Parathyroid adenoma (tissue), 2 donors: Measurements from ENCODE around the gene MYO1A.
"Not testable (repeated sequence)": the region's sequence is repeated elsewhere in the genome, so short reads cannot be mapped to it uniquely, and the experiment has no call there.

Experiments
- H2AFZ ChIP-seq: fragments of 300-600 bp; sonication (generic); one replicate; pipeline ENCODE4 v1.7.0; 2017; ENCODE audit warnings: antibody characterized with exemption, mild to moderate bottlenecking
- H3K27ac ChIP-seq: fragments of 300-600 bp; sonication (generic); one replicate; pipeline ENCODE4 v1.7.0; 2017
- H3K27me3 ChIP-seq: fragments of 300-600 bp; sonication (generic); one replicate; pipeline ENCODE4 v1.7.0; 2017; ENCODE audit warnings: low read length; ENCODE audit not compliant: control insufficient read depth, insufficient read depth
- H3K36me3 ChIP-seq: fragments of 300-600 bp; sonication (generic); one replicate; pipeline ENCODE4 v1.7.0; 2017; ENCODE audit warnings: low read length; ENCODE audit not compliant: control insufficient read depth, insufficient read depth
- H3K4me1 ChIP-seq: fragments of 300-600 bp; sonication (generic); one replicate; pipeline ENCODE4 v1.7.0; 2017; ENCODE audit warnings: control low read depth
- H3K4me2 ChIP-seq: fragments of 300-600 bp; sonication (generic); one replicate; pipeline ENCODE4 v1.7.0; 2017; ENCODE audit warnings: low read length
- H3K4me3 ChIP-seq: fragments of 300-600 bp; sonication (generic); one replicate; pipeline ENCODE4 v1.7.0; 2017; ENCODE audit warnings: low read depth, low read length
- H3K79me2 ChIP-seq: fragments of 300-600 bp; sonication (generic); one replicate; pipeline ENCODE4 v1.7.0; 2017; ENCODE audit warnings: control low read depth
- H3K9ac ChIP-seq: fragments of 300-600 bp; sonication (generic); one replicate; pipeline ENCODE4 v1.7.0; 2017; ENCODE audit warnings: mild to moderate bottlenecking
- H3K9me3 ChIP-seq: fragments of 300-600 bp; sonication (generic); one replicate; pipeline ENCODE4 v1.7.0; 2017; ENCODE audit warnings: low read length; ENCODE audit not compliant: control insufficient read depth
- TF ChIP-seq, protein P1 (sequence below): fragments of 300-600 bp; sonication (generic); IDR thresholded peaks from one replicate; pipeline ENCODE4 v1.7.0; 2017; ENCODE audit warnings: antibody characterized with exemption, mild to moderate bottlenecking
- donor health status: primary hyperparathyroidism.

The MYO1A gene

GRCh38 chr12:56988207-56988739 is 61.7 kb downstream of the MYO1A start:
- Histone ChIP-seq H3K27ac (no peak overlapping the region), H3K36me3 (no peaks in the 10 kb centered on the region), H3K4me1 (peaks cover 7% of the 10 kb centered on the region), H2AFZ (no peak overlapping the region), H3K9me3 (no peaks in the 10 kb centered on the region), H3K4me3 (no peak overlapping the region), H3K27me3 (no peaks in the 10 kb centered on the region), H3K9ac (no peak overlapping the region), H3K79me2 (no peaks in the 10 kb centered on the region), H3K4me2 (no peak overlapping the region)
- TF ChIP-seq, protein P1, sequence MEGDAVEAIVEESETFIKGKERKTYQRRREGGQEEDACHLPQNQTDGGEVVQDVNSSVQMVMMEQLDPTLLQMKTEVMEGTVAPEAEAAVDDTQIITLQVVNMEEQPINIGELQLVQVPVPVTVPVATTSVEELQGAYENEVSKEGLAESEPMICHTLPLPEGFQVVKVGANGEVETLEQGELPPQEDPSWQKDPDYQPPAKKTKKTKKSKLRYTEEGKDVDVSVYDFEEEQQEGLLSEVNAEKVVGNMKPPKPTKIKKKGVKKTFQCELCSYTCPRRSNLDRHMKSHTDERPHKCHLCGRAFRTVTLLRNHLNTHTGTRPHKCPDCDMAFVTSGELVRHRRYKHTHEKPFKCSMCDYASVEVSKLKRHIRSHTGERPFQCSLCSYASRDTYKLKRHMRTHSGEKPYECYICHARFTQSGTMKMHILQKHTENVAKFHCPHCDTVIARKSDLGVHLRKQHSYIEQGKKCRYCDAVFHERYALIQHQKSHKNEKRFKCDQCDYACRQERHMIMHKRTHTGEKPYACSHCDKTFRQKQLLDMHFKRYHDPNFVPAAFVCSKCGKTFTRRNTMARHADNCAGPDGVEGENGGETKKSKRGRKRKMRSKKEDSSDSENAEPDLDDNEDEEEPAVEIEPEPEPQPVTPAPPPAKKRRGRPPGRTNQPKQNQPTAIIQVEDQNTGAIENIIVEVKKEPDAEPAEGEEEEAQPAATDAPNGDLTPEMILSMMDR = no peak

DNA sequence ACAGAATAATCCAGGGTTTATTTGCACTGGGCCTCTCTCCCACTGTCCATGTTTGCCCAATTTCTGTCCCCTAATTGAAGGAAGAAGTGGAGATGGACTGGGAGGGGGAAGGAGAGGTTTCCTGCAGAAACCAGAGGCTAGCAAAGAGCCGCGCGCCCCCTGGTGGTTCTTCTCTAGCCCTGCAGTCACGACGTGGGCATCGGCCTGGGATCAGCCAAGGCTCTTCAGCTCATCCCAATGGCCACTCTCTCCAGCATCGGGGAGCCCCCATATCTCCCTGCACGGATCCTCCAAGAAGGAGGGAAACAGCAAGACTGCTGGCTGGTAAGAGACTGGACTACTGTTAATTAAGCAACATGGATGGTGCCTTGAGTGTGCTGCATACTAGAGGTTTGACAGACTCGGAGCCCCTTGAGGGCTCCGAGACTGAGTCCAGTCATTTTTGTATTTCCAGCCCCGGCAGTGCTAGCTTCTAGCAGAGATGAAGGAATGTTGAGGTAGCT is 62.3 kb downstream of the MYO1A start:
- Histone ChIP-seq H3K4me2 (no peak overlapping the region), H3K9me3 (no peaks in the 10 kb centered on the region), H2AFZ (peak overlapping the region; percentile 60), H3K9ac (no peak overlapping the region), H3K79me2 (no peaks in the 10 kb centered on the region), H3K27ac (no peak overlapping the region), H3K36me3 (no peaks in the 10 kb centered on the region), H3K4me1 (peaks cover 7% of the 10 kb centered on the region), H3K4me3 (no peak overlapping the region), H3K27me3 (no peaks in the 10 kb centered on the region)
- TF ChIP-seq, protein P1 = peak; percentile 97

DNA sequence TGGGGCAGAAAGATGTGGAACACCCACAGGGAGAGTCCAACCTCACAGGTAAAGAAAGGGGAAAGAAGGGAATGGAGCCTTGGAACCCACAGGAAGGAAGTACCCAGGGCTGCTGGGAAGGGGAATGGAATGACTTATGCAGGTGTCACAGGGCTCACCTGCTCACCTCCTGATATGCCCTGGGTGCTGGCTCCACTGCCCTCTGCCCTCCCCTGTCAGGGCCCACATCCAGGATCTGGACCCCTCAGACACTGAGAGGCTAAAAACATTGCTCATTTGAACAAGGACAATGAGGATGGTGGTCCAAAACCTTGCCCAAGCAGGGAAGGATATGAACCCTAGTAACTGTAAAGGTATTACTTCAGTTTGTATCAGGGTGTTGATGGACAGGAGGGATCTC is 62.9 kb downstream of the MYO1A start:
- H2AFZ ChIP-seq = peak overlapping the region; percentile 45
- TF ChIP-seq, protein P1 = no peak
- no peak overlapping the region for H3K4me2 ChIP-seq
- H3K36me3 ChIP-seq = no peaks in the 10 kb centered on the region
- H3K4me3 ChIP-seq = no peak overlapping the region
- H3K27me3 ChIP-seq = no peaks in the 10 kb centered on the region
- no peaks in the 10 kb centered on the region for H3K9me3 ChIP-seq
- peaks cover 7% of the 10 kb centered on the region for H3K4me1 ChIP-seq
- H3K27ac ChIP-seq = no peak overlapping the region
- H3K9ac ChIP-seq = no peak overlapping the region
- no peaks in the 10 kb centered on the region for H3K79me2 ChIP-seq

GRCh38 chr12:56985714-56986113 is 64.2 kb downstream of the MYO1A start:
- not testable (repeated sequence) for H3K79me2 ChIP-seq, H3K9ac ChIP-seq

DNA sequence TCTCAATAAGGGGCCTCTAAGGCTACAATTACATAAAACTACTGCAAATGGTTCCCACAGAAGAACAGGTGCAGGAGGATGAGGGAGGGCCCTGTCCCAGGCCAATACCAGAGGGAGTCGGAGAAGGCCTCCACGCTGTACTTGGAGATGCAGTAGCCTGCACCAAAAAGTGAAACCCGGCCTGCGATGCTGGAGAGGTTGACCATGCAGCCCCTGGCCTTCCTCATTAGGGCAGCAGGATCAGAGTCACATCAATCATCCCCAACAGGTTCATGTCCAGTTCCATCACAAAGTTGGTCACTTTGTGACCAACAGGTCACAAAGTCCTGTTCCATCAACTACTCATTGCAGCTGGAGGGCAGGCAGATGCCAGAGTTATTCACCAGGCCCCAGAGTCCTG is 66.5 kb downstream of the MYO1A start:
- Histone ChIP-seq H3K9ac (no peak overlapping the region), H3K27ac (no peak overlapping the region), H3K4me3 (no peak overlapping the region), H3K79me2 (no peaks in the 10 kb centered on the region), H3K36me3 (no peaks in the 10 kb centered on the region), H3K9me3 (no peaks in the 10 kb centered on the region), H3K4me2 (no peak overlapping the region), H3K27me3 (no peaks in the 10 kb centered on the region), H2AFZ (no peak overlapping the region), H3K4me1 (peaks cover 3% of the 10 kb centered on the region)
- TF ChIP-seq, protein P1 = no peak

More at GRCh38 chr12:56985714-56986113, 64.2 kb downstream of the MYO1A start:
- not testable (repeated sequence) for H3K27ac ChIP-seq, H3K36me3 ChIP-seq, H3K9me3 ChIP-seq, H3K4me1 ChIP-seq, H3K4me2 ChIP-seq, H3K27me3 ChIP-seq, H3K4me3 ChIP-seq
- H2AFZ ChIP-seq = peak overlapping the region; percentile 48

- H3K27ac ChIP-seq, H3K4me1 ChIP-seq, H3K27me3 ChIP-seq, H3K4me3 ChIP-seq, H3K79me2 ChIP-seq, H3K36me3 ChIP-seq, H2AFZ ChIP-seq, H3K4me2 ChIP-seq, H3K9ac ChIP-seq, H3K9me3 ChIP-seq: not testable (repeated sequence)
These were observed 67.2 kb downstream of the MYO1A start for GRCh38 chr12:56982578-56983236.
